HPDE6-E6E7 (cell line): ENCODE results near the gene PPCDC.

Source experiments
- DNase-seq: peaks from one replicate; pipeline ENCODE4 v3.0.0; 2011; ENCODE audit warnings: missing footprints; ENCODE audit errors: extremely low spot score

PPCDC gene

DNA sequence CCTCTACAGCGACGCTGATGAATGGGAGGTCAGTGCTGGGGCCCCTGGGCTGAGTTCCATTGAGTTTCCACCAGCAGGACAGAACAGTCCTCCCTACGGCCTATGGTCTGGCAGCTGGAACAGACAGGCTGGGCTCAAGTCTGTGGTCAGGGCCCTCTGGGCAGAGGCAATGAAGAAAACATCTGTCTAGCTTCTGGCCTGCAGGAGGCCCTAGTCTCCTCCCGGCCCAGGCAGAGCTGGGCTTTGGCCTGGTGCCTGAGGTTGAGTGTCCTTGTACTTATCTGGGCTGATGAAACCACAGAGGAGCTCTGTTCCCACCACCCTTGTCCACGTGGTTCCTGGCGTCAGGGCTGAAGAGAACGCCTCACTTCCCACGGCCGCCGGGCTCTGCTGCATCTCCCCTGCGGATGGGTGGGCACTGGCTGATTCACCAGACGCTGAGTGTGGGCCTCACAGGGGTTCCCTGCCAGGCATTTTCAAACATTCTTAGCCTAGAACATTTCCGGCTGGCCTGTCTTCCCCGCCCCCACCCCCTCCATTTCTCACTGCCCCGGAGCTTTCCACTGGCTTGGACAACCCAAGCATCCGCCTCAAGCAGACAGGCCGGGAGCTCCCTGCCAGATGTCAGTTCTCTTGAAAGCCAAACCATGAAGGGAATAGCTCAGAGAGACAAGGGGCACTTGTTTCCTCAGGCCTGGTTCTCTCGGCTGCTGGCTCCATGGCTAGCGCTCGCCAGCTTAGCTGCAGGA lies 20.3 kb downstream of the PPCDC start:
- DNase-seq, result no peak

DNA sequence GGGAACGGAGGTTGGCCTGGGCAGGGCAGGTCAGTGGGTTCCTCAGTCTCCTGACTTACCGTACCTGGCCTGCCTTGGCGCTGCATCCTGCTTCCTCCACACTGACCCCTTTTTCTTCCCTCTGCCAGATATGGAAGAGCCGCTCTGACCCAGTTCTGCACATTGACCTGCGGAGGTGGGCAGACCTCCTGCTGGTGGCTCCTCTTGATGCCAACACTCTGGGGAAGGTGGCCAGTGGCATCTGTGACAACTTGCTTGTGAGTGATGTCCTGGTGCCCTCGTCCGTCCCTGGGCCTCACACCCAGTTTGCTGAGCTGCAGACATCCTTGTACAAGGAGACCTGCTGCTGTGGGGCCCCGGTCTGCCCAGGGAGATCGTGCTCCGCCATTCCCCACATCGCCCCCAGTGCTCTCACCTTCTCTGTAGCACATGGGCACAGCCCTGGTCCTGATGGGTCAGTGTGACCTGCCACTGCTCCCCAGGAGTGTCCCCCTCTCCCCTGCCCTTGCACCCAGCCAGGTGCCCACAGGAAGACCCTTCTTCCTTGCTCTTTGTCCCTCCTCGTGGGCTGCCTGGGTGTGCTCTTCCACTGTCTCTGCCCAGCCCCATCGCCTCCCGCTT lies 21.0 kb downstream of the PPCDC start:
- DNase-seq, result no peak

DNA sequence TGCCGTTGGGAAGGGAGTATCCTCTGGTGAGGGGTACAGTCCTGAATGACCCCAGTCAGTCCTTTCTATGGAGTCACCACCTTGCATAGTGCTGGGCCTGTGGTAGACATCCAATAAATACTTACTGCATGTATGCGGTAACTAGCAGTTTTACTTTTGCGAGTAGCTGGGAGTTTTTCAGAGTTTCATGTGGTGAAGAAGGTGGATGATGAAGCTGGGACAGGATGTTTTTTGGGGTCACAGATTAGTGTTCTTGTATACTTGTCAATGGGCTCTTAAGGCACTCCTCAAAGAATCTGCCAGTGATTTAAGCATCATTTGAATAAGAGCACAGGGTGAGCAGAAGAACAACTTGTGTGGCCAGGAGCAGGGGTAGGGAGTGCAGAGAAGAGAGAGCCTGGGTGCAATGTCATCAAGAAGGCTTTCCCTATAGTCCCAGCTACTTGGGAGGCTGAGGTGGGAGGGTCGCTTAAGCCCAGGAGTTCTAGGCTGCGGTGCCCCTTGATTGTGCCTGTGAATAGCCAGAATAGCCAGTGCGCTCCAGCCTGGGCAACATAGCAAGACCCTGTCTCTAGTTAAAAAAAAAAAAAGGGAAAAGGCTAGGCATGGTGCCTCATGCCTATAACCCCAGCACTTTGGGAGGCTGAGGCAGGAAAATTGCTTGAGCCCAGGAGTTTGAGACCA lies 22.1 kb downstream of the PPCDC start:
- no peak for DNase-seq

DNA sequence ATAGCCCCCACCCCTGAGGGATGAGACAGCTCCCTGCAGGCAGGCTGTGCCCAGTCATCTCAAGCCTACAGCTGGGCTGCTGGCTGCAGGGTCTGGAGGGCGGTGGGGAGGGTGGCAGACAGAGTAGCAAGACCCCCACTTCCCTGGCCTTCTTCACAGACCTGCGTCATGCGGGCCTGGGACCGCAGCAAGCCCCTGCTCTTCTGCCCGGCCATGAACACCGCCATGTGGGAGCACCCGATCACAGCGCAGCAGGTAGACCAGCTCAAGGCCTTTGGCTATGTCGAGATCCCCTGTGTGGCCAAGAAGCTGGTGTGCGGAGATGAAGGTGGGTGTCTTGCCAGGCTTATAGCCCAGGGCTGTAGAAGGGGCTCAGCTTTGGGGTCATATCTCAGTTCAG lies 25.0 kb downstream of the PPCDC start:
- DNase-seq, result no peak

DNA sequence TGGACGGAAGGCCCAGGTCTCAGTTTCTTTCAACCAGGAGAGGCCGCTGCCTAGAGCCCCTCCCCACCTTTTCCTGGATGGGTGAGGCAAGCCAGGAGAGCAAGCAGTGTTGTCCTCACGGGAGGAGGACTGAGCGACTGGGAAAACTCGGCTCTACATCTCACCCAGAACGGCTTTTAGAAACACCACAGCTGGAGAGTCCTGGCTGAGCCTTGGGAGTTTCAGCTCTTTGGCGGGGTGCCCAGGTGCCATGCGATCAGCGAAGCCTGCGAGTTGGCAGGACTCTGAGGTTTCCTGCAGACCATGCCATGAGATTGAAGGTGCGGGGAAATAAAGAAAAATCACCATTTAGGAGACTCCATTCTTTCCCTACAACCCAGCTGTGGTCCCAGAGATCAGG lies 26.0 kb downstream of the PPCDC start:
- DNase-seq, result no peak

GRCh38 chr15:75050283-75050682 lies 26.9 kb downstream of the PPCDC start:
- no peak for DNase-seq

DNA sequence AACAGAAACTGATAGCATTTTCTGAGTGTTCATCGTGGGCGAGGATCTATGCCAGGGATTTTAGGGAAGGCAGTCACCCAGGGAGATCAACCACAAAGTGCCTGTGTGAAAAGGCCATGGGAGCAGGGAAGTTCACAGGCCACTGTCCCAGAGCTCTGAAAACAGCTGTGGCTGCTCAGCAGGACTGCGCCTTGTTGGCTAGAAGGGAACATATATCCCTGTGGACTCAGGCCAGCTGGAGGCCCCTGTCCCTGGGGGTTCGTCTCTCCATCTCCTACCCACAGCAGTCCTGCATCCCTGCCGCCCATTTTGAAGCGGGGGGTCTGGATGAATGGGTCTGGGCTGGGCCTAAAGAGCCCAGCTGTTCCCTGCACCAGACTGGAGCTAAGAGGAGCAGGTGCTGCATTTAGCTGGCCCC lies 27.8 kb downstream of the PPCDC start:
- no peak for DNase-seq

GRCh38 chr15:75051711-75052110 lies 28.3 kb downstream of the PPCDC start:
- DNase-seq, result no peak

DNA sequence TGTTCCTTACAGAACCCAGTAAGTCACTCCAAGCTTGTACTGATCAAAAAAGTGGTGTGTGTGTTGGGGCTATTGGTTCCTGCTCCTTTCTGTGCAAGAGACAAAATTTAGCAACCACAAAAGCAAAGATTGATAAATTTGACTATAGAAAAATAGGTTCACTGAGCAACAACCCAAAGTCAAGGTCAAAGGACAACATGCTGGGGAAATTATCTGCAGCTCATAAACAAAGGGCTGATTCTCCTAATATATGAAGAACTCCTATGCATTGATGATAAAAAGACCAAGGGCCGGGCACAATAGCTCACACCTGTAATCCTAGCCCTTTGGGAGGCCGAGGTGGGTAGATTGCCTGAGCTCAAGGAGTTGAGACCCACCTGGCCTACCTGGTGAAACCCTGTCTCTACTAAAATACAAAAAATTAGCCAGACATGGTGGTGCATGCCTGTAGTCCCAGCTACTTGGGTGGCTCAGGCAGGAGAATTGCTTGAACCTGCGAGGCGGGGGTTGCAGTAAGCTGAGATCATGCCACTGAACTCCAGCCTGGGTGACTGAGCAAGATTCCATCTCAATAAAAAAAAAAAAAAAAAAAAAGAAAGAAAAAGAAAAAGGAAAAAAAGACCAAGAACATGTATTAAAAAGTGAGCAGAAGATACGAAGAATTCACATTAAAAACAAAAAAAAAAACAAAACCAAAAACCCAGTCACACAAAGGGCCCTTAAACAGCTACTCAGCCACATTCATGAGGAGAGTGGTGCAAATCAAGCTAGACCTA lies 29.8 kb downstream of the PPCDC start:
- DNase-seq, result no peak

DNA sequence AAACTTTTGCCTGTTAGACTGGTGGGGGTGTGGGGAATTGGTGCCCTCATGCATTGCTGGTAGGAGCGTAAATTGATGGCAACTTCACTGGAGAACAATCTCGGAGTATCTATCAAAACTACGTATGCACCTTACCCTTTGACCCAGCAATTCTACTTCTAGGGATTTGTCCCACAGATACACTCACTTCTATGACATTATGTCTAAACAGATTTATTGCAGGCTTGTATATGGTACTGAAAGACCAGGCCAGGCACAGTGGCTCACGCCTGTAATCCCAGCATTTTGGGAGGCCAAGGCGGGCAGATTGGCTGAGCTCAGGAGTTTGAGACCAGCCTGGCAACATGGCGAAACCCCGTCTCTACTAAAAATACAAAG lies 30.3 kb downstream of the PPCDC start:
- DNase-seq, result no peak

DNA sequence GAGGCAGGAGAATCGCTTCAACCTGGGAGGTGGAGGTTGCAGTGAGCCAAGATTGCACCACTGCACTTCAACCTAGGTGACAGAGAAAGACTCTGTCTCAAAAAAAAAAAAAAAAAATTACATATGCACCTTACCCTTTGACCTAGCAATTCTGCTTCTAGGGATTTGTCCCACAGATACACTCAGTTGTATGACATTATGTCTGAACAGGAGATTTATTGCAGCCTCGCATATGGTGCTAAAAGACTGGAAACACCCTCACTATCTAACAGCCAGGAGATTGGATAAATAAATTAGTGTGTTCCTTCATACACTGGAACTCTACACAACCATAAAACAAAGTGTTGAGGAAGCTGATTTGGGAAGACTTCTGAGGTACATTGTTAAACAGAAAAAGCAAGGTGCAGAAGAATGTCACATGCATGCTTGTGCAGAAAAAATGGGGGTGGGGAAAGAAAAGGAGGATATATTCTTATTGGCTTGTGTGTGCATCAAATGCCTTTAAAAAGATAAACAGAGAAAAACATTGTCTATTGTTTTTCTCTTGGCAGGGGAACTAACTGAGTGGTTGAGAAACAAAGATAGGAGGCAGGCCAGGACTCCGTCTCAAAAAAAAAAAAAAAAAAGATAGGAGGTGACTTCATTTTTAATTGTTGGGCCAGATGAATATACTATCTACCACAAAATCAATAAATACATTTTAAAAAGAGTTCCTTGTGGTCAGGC lies 30.9 kb downstream of the PPCDC start:
- no peak for DNase-seq

DNA sequence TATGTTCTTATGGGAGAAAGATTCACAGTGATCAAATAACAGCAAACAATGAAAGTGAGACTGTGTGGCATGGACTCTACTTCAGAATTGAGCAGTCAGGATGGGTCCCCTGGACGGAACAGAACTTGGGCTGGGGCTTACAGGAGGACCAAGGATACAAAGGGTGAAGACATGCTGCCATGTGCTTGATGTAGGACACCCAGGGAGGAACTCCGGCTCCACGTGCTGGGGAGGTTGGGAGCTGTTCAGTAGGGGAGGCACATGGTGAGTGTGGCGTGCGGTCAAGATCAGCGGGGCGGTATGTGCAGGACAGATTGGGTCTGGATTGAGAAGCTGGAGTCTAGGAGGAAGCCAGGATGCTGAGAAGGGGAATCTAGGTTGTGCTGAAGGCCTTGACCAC lies 32.6 kb downstream of the PPCDC start:
- DNase-seq, result no peak

DNA sequence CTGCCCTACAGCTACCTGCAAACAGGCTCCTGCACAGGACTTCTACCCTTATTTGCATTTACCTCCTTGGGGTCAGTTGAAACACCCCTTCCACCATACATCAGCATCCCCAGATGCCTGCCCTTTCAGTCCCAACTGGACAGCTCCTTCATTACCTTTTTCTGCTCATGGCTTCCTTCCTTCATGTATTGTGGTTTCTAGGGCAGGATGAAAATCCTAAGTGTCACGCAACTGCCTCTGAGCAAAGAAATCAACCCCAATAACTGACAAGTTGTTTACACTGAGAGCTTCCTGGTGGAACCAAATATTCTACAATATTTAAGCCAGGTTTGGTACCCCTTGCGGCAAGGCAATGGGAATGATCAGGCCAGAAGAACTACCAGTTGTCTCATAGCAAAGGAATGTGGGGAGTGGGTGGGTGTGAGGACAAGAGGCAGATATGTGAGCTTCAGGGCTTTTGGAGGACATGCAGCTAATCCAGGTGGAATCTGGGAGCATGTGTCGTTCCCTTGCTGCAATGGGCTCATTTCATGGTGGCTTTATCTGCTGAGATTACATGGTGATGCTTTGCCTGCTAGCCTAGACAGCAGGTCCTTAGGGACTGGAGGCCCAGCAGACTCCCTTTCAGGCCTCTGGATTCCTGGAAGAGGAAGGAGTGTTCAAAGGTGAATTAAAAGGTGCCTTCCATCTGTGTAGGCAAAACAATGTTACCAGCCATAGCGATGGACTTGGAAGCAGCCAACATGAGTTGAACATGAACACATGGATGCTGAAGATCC lies 34.9 kb downstream of the PPCDC start:
- DNase-seq, result no peak

DNA sequence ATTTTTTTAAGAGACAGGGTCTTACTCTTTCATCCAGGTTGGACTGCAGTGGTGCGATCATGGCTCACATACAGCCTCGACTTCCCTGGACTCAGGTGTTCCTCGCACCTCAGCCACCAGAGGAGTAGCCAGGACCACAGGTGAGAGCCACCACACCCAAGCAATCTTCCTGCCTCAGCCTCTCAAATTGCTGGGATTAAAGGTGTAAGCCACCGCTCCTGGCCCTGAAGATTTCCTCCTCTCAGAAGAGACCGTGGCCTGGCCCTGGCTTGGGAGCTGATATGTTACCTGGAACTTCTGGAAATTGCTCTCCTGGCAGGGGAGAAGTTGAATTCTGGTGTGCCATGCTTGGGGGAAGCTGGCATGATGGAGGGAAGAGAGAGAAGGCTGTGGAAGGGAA lies 36.2 kb downstream of the PPCDC start:
- no peak for DNase-seq

GRCh38 chr15:75061272-75061671 lies 37.9 kb downstream of the PPCDC start:
- DNase-seq, result no peak

DNA sequence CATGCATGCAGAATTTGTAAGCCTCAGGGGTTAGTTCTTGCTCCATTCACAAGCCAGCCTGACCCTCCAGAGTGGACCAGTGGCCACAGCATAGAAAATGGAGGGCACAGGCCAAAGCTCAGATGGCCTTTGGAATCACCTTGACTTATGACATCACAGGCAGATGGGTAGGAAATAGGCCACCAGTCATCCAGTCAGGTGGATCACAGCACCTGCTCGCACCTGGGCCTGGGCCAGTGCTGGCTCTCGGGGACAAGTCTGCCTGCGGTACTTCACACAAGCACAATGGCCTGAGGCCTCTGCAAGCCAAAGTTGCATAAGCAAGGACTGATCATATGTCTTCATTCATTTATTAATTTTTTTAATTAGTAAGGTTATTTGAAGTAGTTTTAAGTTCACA lies 39.3 kb downstream of the PPCDC start:
- no peak for DNase-seq

GRCh38 chr15:75063338-75063737 lies 39.9 kb downstream of the PPCDC start:
- DNase-seq, result no peak

DNA sequence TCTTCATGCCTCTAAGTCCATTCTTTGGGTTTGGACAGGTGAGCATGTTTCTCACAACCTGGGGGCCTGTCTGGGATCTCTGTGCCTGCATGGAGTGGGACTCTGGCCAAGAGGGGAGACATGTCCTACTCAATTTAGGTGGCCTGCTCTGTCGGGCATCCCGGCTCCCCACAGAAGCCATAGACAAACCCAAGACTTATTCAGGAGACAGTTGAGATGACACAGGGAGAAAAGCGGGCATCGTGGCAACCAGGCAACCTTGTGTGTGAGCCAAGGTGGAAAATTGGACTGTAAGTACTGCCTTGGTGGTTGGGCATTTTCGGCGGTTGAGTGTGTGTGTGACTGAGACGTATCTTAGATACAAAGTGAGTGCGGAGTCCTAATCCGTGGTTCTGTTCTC lies 40.5 kb downstream of the PPCDC start:
- DNase-seq, result no peak

DNA sequence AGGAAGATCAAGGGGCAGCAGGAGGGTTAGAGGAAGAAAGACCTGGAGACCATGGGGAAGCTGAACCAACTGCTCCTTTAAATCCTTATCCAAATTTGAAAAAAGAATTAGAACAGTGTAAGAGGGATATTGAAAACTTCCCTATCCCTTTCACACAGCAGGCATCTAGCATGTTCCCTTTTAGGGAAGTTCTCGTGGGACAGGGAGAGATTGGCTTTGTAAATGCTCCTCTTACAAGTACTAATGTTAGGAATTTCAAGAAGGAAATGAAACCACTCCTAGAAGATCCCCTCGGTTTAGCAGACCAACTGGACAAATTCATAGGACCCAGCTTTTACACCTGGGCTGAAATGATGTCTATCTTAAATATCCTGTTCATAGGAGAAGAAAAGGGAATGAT lies 41.5 kb downstream of the PPCDC start:
- no peak for DNase-seq

- DNase-seq, result no peak
Measured at GRCh38 chr15:75065467-75065850, 42.1 kb downstream of the PPCDC start.
